Chondrocyte (in vitro differentiated cells): Measurements from ENCODE around the gene SORBS1. TPM values are rescaled to one million over a fixed set of nuclear protein-coding genes. Genes with fewer than 3 reads are reported as not detected.

Experiments used
- DNase-seq: peaks from one replicate; pipeline ENCODE4 v3.0.0; 2021; ENCODE audit warnings: mixed read lengths, low spot score
- H3K27ac Mint-ChIP-seq: one replicate; pipeline ENCODE4 v1.8.0; 2021; ENCODE audit warnings: mild to moderate bottlenecking, moderate library complexity, mixed read lengths; ENCODE audit not compliant: unreplicated experiment
- H3K27me3 Mint-ChIP-seq: 2 replicates; pipeline ENCODE4 v1.8.0; 2021; ENCODE audit warnings: low read depth, mixed read lengths
- H3K36me3 Mint-ChIP-seq: 2 replicates; pipeline ENCODE4 v1.8.0; 2021; ENCODE audit warnings: low read depth, mixed read lengths
- H3K4me1 Mint-ChIP-seq: 2 replicates; pipeline ENCODE4 v1.8.0; 2021; ENCODE audit warnings: low read depth, mild to moderate bottlenecking, mixed read lengths
- H3K4me3 Mint-ChIP-seq: one replicate; pipeline ENCODE4 v1.8.0; 2021; ENCODE audit warnings: mild to moderate bottlenecking, moderate library complexity, mixed read lengths; ENCODE audit not compliant: unreplicated experiment
- H3K9me3 Mint-ChIP-seq: 2 replicates; pipeline ENCODE4 v1.8.0; 2021; ENCODE audit warnings: low read depth, mixed read lengths
- total RNA-seq: library from RNA; stranded (reverse); gene quantifications from 3 replicates; pipeline ENCODE4 v1.2.1, GENCODE V29; 2021
- TF ChIP-seq, protein P1 (sequence below): fragments of 200-600 bp; sonication (generic); IDR thresholded peaks from 2 replicates; pipeline ENCODE4 v1.5.0; 2021; ENCODE audit warnings: antibody characterized with exemption, mild to moderate bottlenecking, moderate library complexity

The SORBS1 gene
- total RNA-seq, 1 donor from 2014 or later = 5.0 TPM

DNA sequence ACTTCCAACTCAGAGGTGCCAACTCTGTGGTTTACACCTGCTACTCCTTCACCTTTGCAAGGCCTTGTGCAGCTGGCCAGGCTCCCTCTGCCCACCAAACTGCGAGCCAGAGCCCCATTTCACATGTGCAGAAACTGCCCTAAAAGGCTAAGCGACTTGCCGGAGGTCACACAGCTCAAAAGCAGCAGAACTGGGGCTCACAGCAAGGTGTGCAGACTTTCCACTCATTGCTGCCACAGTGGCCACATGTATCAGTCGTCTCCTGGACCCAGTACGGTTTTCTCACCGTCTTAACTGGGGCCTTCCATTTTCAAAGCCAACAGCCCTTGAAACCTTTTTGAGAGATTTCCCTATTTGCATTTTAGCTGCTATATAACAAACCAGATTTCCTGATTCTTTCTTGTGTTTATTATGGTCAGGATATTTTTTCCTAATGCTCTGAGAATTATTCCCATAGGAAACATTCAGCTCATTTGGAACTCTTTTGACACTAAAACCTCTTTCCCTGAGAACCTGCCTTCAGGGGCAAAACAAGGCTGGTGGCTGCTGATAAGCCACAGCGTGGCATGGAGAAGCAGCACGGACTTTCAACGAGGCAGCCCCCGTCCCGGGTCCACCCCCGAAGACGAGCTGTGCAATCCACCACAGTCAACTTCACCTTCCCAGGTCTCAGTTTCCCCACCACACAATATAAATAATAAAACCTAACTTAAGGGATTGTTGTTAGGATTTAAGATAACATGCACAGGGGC, 29.9 kb downstream of the SORBS1 start:
- H3K36me3 Mint-ChIP-seq = no peaks in the 10 kb centered on the region
- H3K4me1 Mint-ChIP-seq = peaks cover 5% of the 10 kb centered on the region
- H3K4me3 Mint-ChIP-seq = no peak overlapping the region
- H3K27ac Mint-ChIP-seq = no peak overlapping the region
- H3K27me3 Mint-ChIP-seq = peaks cover 6% of the 10 kb centered on the region
- DNase-seq = no peak
- no peaks in the 10 kb centered on the region for H3K9me3 Mint-ChIP-seq
- TF ChIP-seq, protein P1, sequence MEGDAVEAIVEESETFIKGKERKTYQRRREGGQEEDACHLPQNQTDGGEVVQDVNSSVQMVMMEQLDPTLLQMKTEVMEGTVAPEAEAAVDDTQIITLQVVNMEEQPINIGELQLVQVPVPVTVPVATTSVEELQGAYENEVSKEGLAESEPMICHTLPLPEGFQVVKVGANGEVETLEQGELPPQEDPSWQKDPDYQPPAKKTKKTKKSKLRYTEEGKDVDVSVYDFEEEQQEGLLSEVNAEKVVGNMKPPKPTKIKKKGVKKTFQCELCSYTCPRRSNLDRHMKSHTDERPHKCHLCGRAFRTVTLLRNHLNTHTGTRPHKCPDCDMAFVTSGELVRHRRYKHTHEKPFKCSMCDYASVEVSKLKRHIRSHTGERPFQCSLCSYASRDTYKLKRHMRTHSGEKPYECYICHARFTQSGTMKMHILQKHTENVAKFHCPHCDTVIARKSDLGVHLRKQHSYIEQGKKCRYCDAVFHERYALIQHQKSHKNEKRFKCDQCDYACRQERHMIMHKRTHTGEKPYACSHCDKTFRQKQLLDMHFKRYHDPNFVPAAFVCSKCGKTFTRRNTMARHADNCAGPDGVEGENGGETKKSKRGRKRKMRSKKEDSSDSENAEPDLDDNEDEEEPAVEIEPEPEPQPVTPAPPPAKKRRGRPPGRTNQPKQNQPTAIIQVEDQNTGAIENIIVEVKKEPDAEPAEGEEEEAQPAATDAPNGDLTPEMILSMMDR = no peak

- Mint-ChIP-seq H3K4me1 (peaks cover 5% of the 10 kb centered on the region), H3K36me3 (no peaks in the 10 kb centered on the region), H3K27me3 (peaks cover 6% of the 10 kb centered on the region)
Observed at GRCh38 chr10:95530561-95530960, 30.6 kb downstream of the SORBS1 start.

GRCh38 chr10:95530029-95530428, 31.1 kb downstream of the SORBS1 start:
- TF ChIP-seq, protein P1 = no peak
- Mint-ChIP-seq H3K4me3 (no peak overlapping the region), H3K27ac (no peak overlapping the region), H3K4me1 (peaks cover 5% of the 10 kb centered on the region), H3K36me3 (no peaks in the 10 kb centered on the region), H3K27me3 (peaks cover 6% of the 10 kb centered on the region), H3K9me3 (no peaks in the 10 kb centered on the region)
- no peak for DNase-seq

More at GRCh38 chr10:95530561-95530960, 30.6 kb downstream of the SORBS1 start:
- Mint-ChIP-seq H3K4me3 (no peak overlapping the region), H3K27ac (no peak overlapping the region), H3K9me3 (no peaks in the 10 kb centered on the region)
- no peak for DNase-seq
- TF ChIP-seq, protein P1 = no peak

- no peak for DNase-seq
- Mint-ChIP-seq H3K4me3 (no peak overlapping the region), H3K27ac (no peak overlapping the region), H3K4me1 (peaks cover 14% of the 10 kb centered on the region), H3K9me3 (no peaks in the 10 kb centered on the region), H3K27me3 (peaks cover 6% of the 10 kb centered on the region), H3K36me3 (no peaks in the 10 kb centered on the region)
- TF ChIP-seq, protein P1 = no peak
Observed at GRCh38 chr10:95526044-95526443, 35.1 kb downstream of the SORBS1 start.

DNA sequence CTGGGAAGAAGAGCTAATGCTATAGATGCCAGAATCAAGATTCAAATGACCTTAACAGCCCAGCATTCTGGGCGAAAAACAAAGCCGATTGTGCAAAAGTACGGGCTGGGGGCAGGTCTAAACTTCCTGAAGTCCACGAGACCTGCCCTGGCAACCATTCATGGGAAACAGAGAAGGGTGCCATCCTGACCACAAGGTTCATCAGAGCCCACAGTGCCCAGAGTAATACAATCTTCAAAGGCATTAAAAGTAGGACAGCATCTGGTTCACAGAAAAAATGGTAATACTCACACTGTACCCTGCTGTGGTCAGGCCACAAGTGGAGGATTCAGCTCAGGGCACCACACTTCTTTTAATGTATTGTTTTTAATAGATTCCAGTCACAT, 36.1 kb downstream of the SORBS1 start:
- Mint-ChIP-seq H3K27ac (no peak overlapping the region), H3K27me3 (peaks cover under 1% of the 10 kb centered on the region), H3K36me3 (no peaks in the 10 kb centered on the region), H3K4me1 (peaks cover 14% of the 10 kb centered on the region), H3K4me3 (no peak overlapping the region), H3K9me3 (no peaks in the 10 kb centered on the region)
- DNase-seq = no peak
- TF ChIP-seq, protein P1 = no peak
